K562 treated with DMSO at 1 percent for 48 hours (cell line): ENCODE measurements around the gene TMEM229A. TPM values are rescaled to one million over a fixed set of nuclear protein-coding genes. Genes with fewer than 3 reads are reported as not detected.

Experiments
- total RNA-seq: library from RNA; unstranded; fragments of 300-600 nt; gene quantifications from 2 replicates; pipeline ENCODE4 v1.2.3, GENCODE V29; 2022; ENCODE audit warnings: low replicate concordance; ENCODE audit errors: extremely low read depth

Gene TMEM229A
- not detected in 2 replicates for total RNA-seq

GRCh38 chr7:124032369-124033094 is at the start of gene TMEM229A:
TMEM229A (minus strand) TSS chr7:124033067; CDS start chr7:124033003, 64 bp downstream.

Other genes starting within 250 kb of the TMEM229A start
- gene HYAL4, start 187.9 kb downstream of the TMEM229A start, total RNA-seq, result not detected in 2 replicates
- gene SPAM1, start 107.8 kb downstream of the TMEM229A start, total RNA-seq, result not detected in 2 replicates